WTC11 (cell line): Measurements from ENCODE around the gene CAV3. TPM values are rescaled to one million over a fixed set of nuclear protein-coding genes. Genes with fewer than 3 reads are reported as not detected.
"Not testable (repeated sequence)": the region's sequence is repeated elsewhere in the genome, so short reads cannot be mapped to it uniquely, and the experiment has no call there.

Experiments used
- ATAC-seq: fragments of 200-7000 bp; cut with Tn5 transposase; 2 replicates; pipeline ENCODE4 v1.10.0; 2021; ENCODE audit warnings: mild to moderate bottlenecking, moderate library complexity
- CTCF ChIA-PET: fragments of 300-600 bp; sonication (Branson Sonifier 250); formaldehyde crosslinking; loops from one replicate; lab custom pipeline; 2021; ENCODE audit warnings: antibody characterized with exemption; lab: Charles Lee
- POLR2A ChIA-PET: fragments of 350-600 bp; sonication (Branson Sonifier 250); formaldehyde crosslinking; loops from one replicate; lab custom pipeline; 2021; ENCODE audit warnings: antibody characterized with exemption; lab: Charles Lee
- DNase-seq: peaks from one replicate; pipeline ENCODE4 v3.0.0; 2021; ENCODE audit warnings: low spot score
- H3K27ac Mint-ChIP-seq: 2 replicates; pipeline ENCODE4 v1.8.0; 2021; ENCODE audit warnings: mixed read lengths
- H3K27me3 Mint-ChIP-seq: 2 replicates; pipeline ENCODE4 v1.8.0; 2021; ENCODE audit warnings: low read depth, mild to moderate bottlenecking, moderate library complexity, mixed read lengths
- H3K36me3 Mint-ChIP-seq: 2 replicates; pipeline ENCODE4 v1.8.0; 2021; ENCODE audit warnings: mixed read lengths
- H3K4me1 Mint-ChIP-seq: 2 replicates; pipeline ENCODE4 v1.8.0; 2022; ENCODE audit warnings: mixed read lengths
- H3K4me3 Mint-ChIP-seq: 2 replicates; pipeline ENCODE4 v1.8.0; 2021; ENCODE audit warnings: mild to moderate bottlenecking, moderate library complexity, mixed read lengths
- H3K9me3 Mint-ChIP-seq: 2 replicates; pipeline ENCODE4 v1.8.0; 2021; ENCODE audit warnings: mixed read lengths
- CTCF ChIP-seq: fragments of 200-600 bp; IDR thresholded peaks from 2 replicates; pipeline ENCODE4 v1.8.0; 2022; ENCODE audit warnings: antibody characterized with exemption
- ELF4 ChIP-seq: sonication (generic); formaldehyde crosslinking; IDR thresholded peaks from 2 replicates; pipeline ENCODE4 v1.8.1; 2022; ENCODE audit warnings: low read depth, mild to moderate bottlenecking, moderate library complexity, missing genetic modification reagents
- ERG ChIP-seq: fragments of 250-450 bp; sonication (Bioruptor Pico); IDR thresholded peaks from 2 replicates; pipeline ENCODE4 v1.8.0; 2021; ENCODE audit warnings: mild to moderate bottlenecking
- ETV6 ChIP-seq: sonication (generic); formaldehyde crosslinking; IDR thresholded peaks from 2 replicates; pipeline ENCODE4 v1.8.1; 2022; ENCODE audit warnings: mild to moderate bottlenecking, missing genetic modification reagents
- IRF1 ChIP-seq: sonication (generic); formaldehyde crosslinking; IDR thresholded peaks from 2 replicates; pipeline ENCODE4 v1.8.0; 2023; ENCODE audit warnings: missing genetic modification reagents
- JAZF1 ChIP-seq: fragments of 250-450 bp; sonication (Bioruptor Pico); IDR thresholded peaks from 2 replicates; pipeline ENCODE4 v1.9.0; 2021; ENCODE audit warnings: moderate library complexity, mild to moderate bottlenecking, inconsistent platforms
- NR1H2 ChIP-seq: sonication (generic); formaldehyde crosslinking; IDR thresholded peaks from 2 replicates; pipeline ENCODE4 v1.9.0; 2021; ENCODE audit warnings: mild to moderate bottlenecking, moderate library complexity, missing genetic modification reagents
- PREB ChIP-seq: sonication (generic); formaldehyde crosslinking; IDR thresholded peaks from 2 replicates; pipeline ENCODE4 v1.8.1; 2022; ENCODE audit warnings: mild to moderate bottlenecking, missing genetic modification reagents, moderate library complexity, borderline replicate concordance
- TP53 ChIP-seq: sonication (generic); formaldehyde crosslinking; IDR thresholded peaks from 2 replicates; pipeline ENCODE4 v1.8.1; 2023; ENCODE audit warnings: mild to moderate bottlenecking, missing genetic modification reagents
- ZNF671 ChIP-seq: fragments of 250-450 bp; sonication (Bioruptor Pico); IDR thresholded peaks from 2 replicates; pipeline ENCODE4 v1.8.0; 2021; ENCODE audit warnings: mild to moderate bottlenecking
- total RNA-seq: library from RNA; stranded (reverse); gene quantifications from 3 replicates; pipeline ENCODE4 v1.2.3, GENCODE V29; 2021
- TF ChIP-seq, protein P1 (sequence below): sonication (generic); formaldehyde crosslinking; IDR thresholded peaks from 2 replicates; pipeline ENCODE4 v1.8.1; 2022; ENCODE audit warnings: mild to moderate bottlenecking, moderate library complexity, missing genetic modification reagents

The CAV3 gene
- total RNA-seq, 1 experiment from 2014 or later: not detected

DNA sequence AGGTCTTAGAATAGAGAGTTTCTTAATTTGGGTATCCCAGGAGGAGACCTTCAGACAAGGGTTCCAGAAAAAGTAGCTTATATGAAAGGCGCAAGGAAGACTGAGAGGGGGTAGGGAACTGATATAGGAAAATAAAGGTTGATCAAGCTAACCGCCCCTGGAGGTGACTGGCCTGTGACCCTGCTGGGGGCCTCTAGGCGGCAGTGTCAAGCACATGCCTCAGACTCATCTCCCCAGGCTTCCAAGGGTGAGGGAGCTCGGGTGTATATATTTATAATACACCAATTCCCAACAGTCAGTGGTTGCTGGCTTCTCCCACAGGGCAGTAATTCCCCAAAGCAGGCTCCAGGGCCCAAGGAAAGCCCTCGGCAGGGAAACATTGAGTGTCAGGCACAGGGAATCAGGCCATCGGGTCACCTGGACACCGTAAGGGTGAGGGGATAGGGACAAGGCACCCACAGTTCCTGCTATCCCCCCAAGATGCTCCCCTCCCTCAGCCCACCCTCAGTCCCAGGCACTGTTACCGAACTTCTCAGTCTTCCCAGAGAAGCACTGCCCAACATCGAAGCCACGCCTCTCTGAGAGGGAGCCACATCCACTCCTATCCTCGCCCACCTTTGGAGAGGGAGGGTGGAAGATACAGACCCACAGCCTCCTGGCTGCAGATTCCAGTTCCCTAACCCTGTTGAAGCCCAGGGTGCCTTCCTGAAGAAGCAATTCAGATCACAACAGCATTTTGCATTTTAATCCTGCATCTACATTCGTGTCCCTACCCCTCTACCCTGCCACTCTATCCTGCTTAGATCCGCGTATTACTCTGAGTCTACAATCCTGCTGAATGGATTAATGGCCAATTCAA lies 19.5 kb upstream of the CAV3 start (continued):
- TF ChIP-seq IRF1: no peak

- Mint-ChIP-seq H3K27me3 (peaks cover 93% of the 10 kb centered on the region), H3K4me1 (peaks cover 12% of the 10 kb centered on the region), H3K4me3 (peak overlapping the region; percentile 58)
- H3K9me3 Mint-ChIP-seq, DNase-seq, H3K27ac Mint-ChIP-seq, ATAC-seq, H3K36me3 Mint-ChIP-seq, POLR2A ChIA-PET: not testable (repeated sequence)
- CTCF ChIA-PET: interaction anchor here (0.5 kb wide), 1 partner anchor 653 kb away, joined by 3 read pairs; no protein-coding TSS in a partner anchor
Measured at GRCh38 chr3:8715757-8716156, 17.8 kb upstream of the CAV3 start.

DNA sequence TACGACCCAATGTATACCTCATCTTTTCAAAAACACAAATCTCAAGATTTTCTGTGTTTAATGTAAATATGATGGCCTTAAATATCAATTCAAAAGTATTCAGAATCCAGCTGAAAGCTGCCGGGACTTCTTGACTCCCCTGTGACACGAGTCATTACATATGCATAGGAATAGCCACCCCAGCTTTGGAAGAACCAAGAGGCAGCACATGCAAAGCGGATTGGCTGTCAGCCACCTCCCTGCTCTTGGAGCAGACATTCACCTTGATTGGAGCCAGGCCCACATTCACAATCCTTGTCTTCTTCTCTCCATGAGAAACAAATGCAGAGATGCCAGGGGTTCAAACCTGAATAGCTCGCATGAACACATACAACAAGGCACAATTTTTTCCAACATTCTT lies 10.8 kb upstream of the CAV3 start:
- DNase-seq: no peak
- H3K4me1 Mint-ChIP-seq: peaks cover 27% of the 10 kb centered on the region
- H3K27ac Mint-ChIP-seq: no peak overlapping the region
- TF ChIP-seq CTCF (no peak), ELF4 (no peak), NR1H2 (CRISPR knock-in tag) (no peak)
- TF ChIP-seq, protein P1, sequence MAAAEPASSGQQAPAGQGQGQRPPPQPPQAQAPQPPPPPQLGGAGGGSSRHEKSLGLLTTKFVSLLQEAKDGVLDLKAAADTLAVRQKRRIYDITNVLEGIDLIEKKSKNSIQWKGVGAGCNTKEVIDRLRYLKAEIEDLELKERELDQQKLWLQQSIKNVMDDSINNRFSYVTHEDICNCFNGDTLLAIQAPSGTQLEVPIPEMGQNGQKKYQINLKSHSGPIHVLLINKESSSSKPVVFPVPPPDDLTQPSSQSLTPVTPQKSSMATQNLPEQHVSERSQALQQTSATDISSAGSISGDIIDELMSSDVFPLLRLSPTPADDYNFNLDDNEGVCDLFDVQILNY: no peak
- H3K4me3 Mint-ChIP-seq: no peak overlapping the region
- ChIA-PET POLR2A (no interaction called here), CTCF (interaction anchor here (0.8 to 2.5 kb wide), 4 partner anchors 9 to 60 kb away, joined by 4 to 18 read pairs (median 9); partner anchors contain the start of gene OXTR)
- peak; percentile 51 for ATAC-seq
- H3K9me3 Mint-ChIP-seq: peaks cover 12% of the 10 kb centered on the region
- H3K27me3 Mint-ChIP-seq: peaks cover 66% of the 10 kb centered on the region
- peaks cover 7% of the 10 kb centered on the region; the same call in 1 of the 2 replicates for H3K36me3 Mint-ChIP-seq

- no peak overlapping the region for H3K4me3 Mint-ChIP-seq
- H3K4me1 Mint-ChIP-seq: peaks cover 27% of the 10 kb centered on the region
- ATAC-seq: peak; percentile 92
- POLR2A ChIA-PET: no interaction called here
- peaks cover 66% of the 10 kb centered on the region for H3K27me3 Mint-ChIP-seq
- DNase-seq: no peak
- H3K9me3 Mint-ChIP-seq: peaks cover 12% of the 10 kb centered on the region
- peaks cover 4% of the 10 kb centered on the region; the same call in 1 of the 2 replicates for H3K36me3 Mint-ChIP-seq
- CTCF ChIA-PET: interaction anchor here (1.3 to 2.5 kb wide), 4 partner anchors 9 to 60 kb away, joined by 4 to 18 read pairs (median 9); partner anchors contain the start of gene OXTR
- no peak overlapping the region for H3K27ac Mint-ChIP-seq
- peak; percentile 94 for TF ChIP-seq ETV6 (CRISPR knock-in tag)
- TF ChIP-seq JAZF1 (CRISPR knock-in tag): no peak
- TF ChIP-seq ZNF671: no peak
- no peak for TF ChIP-seq TP53 (CRISPR knock-in tag)
- TF ChIP-seq PREB (CRISPR knock-in tag): no peak
- TF ChIP-seq ERG (CRISPR knock-in tag): no peak
Measured at GRCh38 chr3:8723612-8724011, 10.0 kb upstream of the CAV3 start.
